GM19467 (cell line): ENCODE measurements around the gene SORT1.

Source experiments
- ATAC-seq: cut with Tn5 transposase; IDR thresholded peaks from one replicate; pipeline ENCODE4 v1.9.1; 2021; ENCODE audit warnings: mild to moderate bottlenecking, moderate library complexity; ENCODE audit not compliant: unreplicated experiment

The SORT1 gene

GRCh38 chr1:109277434-109278204 lies 120.1 kb downstream of the SORT1 start:
- ATAC-seq = peak; percentile 82

GRCh38 chr1:109275706-109276345 lies 121.9 kb downstream of the SORT1 start:
- no peak for ATAC-seq

GRCh38 chr1:109274533-109275476 lies 122.9 kb downstream of the SORT1 start:
- no peak for ATAC-seq

GRCh38 chr1:109273570-109274288 lies 124.0 kb downstream of the SORT1 start:
- ATAC-seq = no peak

GRCh38 chr1:109272831-109273547 lies 124.7 kb downstream of the SORT1 start:
- ATAC-seq = no peak

- ATAC-seq = no peak
Measured at GRCh38 chr1:109272021-109272799, 125.5 kb downstream of the SORT1 start.

- ATAC-seq = no peak
Measured at GRCh38 chr1:109271458-109271857, 126.3 kb downstream of the SORT1 start.

- ATAC-seq = no peak
Measured at GRCh38 chr1:109270623-109271317, 126.9 kb downstream of the SORT1 start.

- ATAC-seq = no peak
Measured at GRCh38 chr1:109269981-109270622, 127.6 kb downstream of the SORT1 start.

- ATAC-seq = no peak
Measured at GRCh38 chr1:109269212-109269980, 128.3 kb downstream of the SORT1 start.

- no peak for ATAC-seq
Measured at GRCh38 chr1:109268431-109269211, 129.1 kb downstream of the SORT1 start.

GRCh38 chr1:109267743-109268300 lies 129.9 kb downstream of the SORT1 start:
- ATAC-seq = no peak

- no peak for ATAC-seq
Measured at GRCh38 chr1:109266965-109267364, 130.8 kb downstream of the SORT1 start.

- no peak for ATAC-seq
Measured at GRCh38 chr1:109265741-109266330, 131.9 kb downstream of the SORT1 start.

GRCh38 chr1:109265016-109265415 lies 132.7 kb downstream of the SORT1 start:
- ATAC-seq = no peak

GRCh38 chr1:109264379-109264755 lies 133.4 kb downstream of the SORT1 start:
- no peak for ATAC-seq
